Duodenal mucosa (tissue), 2 donors: ENCODE measurements around the gene CCDC73.
"Not testable (repeated sequence)": the region's sequence is repeated elsewhere in the genome, so short reads cannot be mapped to it uniquely, and the experiment has no call there.

ENCODE experiments used
- H3K27ac ChIP-seq: one replicate; pipeline ENCODE4 v1.7.0; 2013; ENCODE audit warnings: low read depth, low read length
- H3K27me3 ChIP-seq, 2 donors: one replicate each; pipeline ENCODE4 v1.7.0; 2013; ENCODE audit warnings: low read length in 2 of 2, control low read depth in 1 of 2; ENCODE audit not compliant: insufficient read depth in 2 of 2, control insufficient read depth in 1 of 2
- H3K36me3 ChIP-seq, 2 donors: one replicate each; pipeline ENCODE4 v1.7.0; 2013; ENCODE audit warnings: low read length in 2 of 2, control low read depth in 1 of 2; ENCODE audit not compliant: insufficient read depth in 2 of 2, control insufficient read depth in 1 of 2
- H3K4me1 ChIP-seq, 2 donors: one replicate each; pipeline ENCODE4 v1.7.0; 2013; ENCODE audit warnings: low read length in 2 of 2, control low read depth in 1 of 2; ENCODE audit not compliant: insufficient read depth in 2 of 2, control insufficient read depth in 1 of 2
- H3K4me3 ChIP-seq, 2 donors: one replicate each; pipeline ENCODE4 v1.7.0; 2013; ENCODE audit warnings: low read length in 2 of 2, low read depth in 1 of 2
- H3K9ac ChIP-seq, 2 donors: one replicate each; pipeline ENCODE4 v1.7.0; 2013; ENCODE audit warnings: low read length in 2 of 2, low read depth in 1 of 2
- H3K9me3 ChIP-seq, 2 donors: one replicate each; pipeline ENCODE4 v1.7.0; 2013; ENCODE audit warnings: low read length in 2 of 2, control low read depth in 1 of 2; ENCODE audit not compliant: control insufficient read depth in 1 of 2

Gene CCDC73

GRCh38 chr11:32722255-32722654, 72.2 kb downstream of the CCDC73 start:
- Histone ChIP-seq H3K36me3 (no peaks in the 10 kb centered on the region), H3K9me3 (no peaks in the 10 kb centered on the region)

GRCh38 chr11:32713496-32713895, 81.0 kb downstream of the CCDC73 start:
- Histone ChIP-seq H3K9ac (no peak overlapping the region), H3K4me3 (no peak overlapping the region), H3K27ac (no peak overlapping the region), H3K27me3 (no peaks in the 10 kb centered on the region), H3K36me3 (no peaks in the 10 kb centered on the region), H3K9me3 (no peaks in the 10 kb centered on the region), H3K4me1 (peaks cover 0 to 6% of the 10 kb centered on the region in 2 donors)

More at GRCh38 chr11:32722255-32722654, 72.2 kb downstream of the CCDC73 start:
- H3K4me3 ChIP-seq = no peak overlapping the region
- H3K4me1 ChIP-seq = no peaks in the 10 kb centered on the region
- H3K9ac ChIP-seq = no peak overlapping the region
- no peak overlapping the region for H3K27ac ChIP-seq
- H3K27me3 ChIP-seq = no peaks in the 10 kb centered on the region

- not testable (repeated sequence) for H3K27me3 ChIP-seq, H3K4me1 ChIP-seq, H3K27ac ChIP-seq, H3K36me3 ChIP-seq, H3K4me3 ChIP-seq, H3K9ac ChIP-seq, H3K9me3 ChIP-seq
Measured at GRCh38 chr11:32708978-32709377, 85.5 kb downstream of the CCDC73 start.

GRCh38 chr11:32706985-32707741, 87.3 kb downstream of the CCDC73 start:
- Histone ChIP-seq H3K4me3 (no peak overlapping the region), H3K9ac (no peak overlapping the region), H3K27ac (no peak overlapping the region), H3K36me3 (no peaks in the 10 kb centered on the region), H3K4me1 (peaks cover 0 to 3% of the 10 kb centered on the region in 2 donors), H3K27me3 (no peaks in the 10 kb centered on the region), H3K9me3 (peaks cover 0 to 7% of the 10 kb centered on the region in 2 donors)

GRCh38 chr11:32705309-32706033, 89.0 kb downstream of the CCDC73 start:
- Histone ChIP-seq H3K4me1 (peaks cover 0 to 3% of the 10 kb centered on the region in 2 donors), H3K36me3 (no peaks in the 10 kb centered on the region), H3K9me3 (peaks cover 0 to 7% of the 10 kb centered on the region in 2 donors), H3K4me3 (no peak overlapping the region), H3K27ac (no peak overlapping the region), H3K27me3 (no peaks in the 10 kb centered on the region), H3K9ac (no peak overlapping the region)

GRCh38 chr11:32704775-32705174, 89.7 kb downstream of the CCDC73 start:
- H3K27ac ChIP-seq = no peak overlapping the region
- H3K36me3 ChIP-seq = no peaks in the 10 kb centered on the region
- peaks cover 0 to 3% of the 10 kb centered on the region in 2 donors for H3K4me1 ChIP-seq
- H3K4me3 ChIP-seq = no peak overlapping the region
- H3K9me3 ChIP-seq = peaks cover 0 to 7% of the 10 kb centered on the region in 2 donors
- H3K9ac ChIP-seq = no peak overlapping the region
- no peaks in the 10 kb centered on the region for H3K27me3 ChIP-seq

- Histone ChIP-seq H3K4me3 (no peak overlapping the region), H3K9ac (no peak overlapping the region), H3K4me1 (peaks cover 0 to 3% of the 10 kb centered on the region in 2 donors), H3K27me3 (no peaks in the 10 kb centered on the region), H3K27ac (no peak overlapping the region), H3K9me3 (peaks cover 0 to 7% of the 10 kb centered on the region in 2 donors), H3K36me3 (no peaks in the 10 kb centered on the region)
Measured at GRCh38 chr11:32704261-32704660, 90.2 kb downstream of the CCDC73 start.

GRCh38 chr11:32701616-32702015, 92.8 kb downstream of the CCDC73 start:
- no peak overlapping the region for H3K9ac ChIP-seq
- H3K4me1 ChIP-seq = no peaks in the 10 kb centered on the region
- H3K27ac ChIP-seq = no peak overlapping the region
- no peaks in the 10 kb centered on the region for H3K36me3 ChIP-seq
- H3K4me3 ChIP-seq = no peak overlapping the region
- H3K9me3 ChIP-seq = peaks cover 0 to 7% of the 10 kb centered on the region in 2 donors
- no peaks in the 10 kb centered on the region for H3K27me3 ChIP-seq

- Histone ChIP-seq H3K9me3 (no peaks in the 10 kb centered on the region), H3K36me3 (no peaks in the 10 kb centered on the region)
Measured at GRCh38 chr11:32698579-32698978, 95.9 kb downstream of the CCDC73 start.

GRCh38 chr11:32671051-32671450, 123.4 kb downstream of the CCDC73 start:
- Histone ChIP-seq H3K27ac (no peak overlapping the region), H3K4me3 (no peak overlapping the region), H3K9me3 (no peaks in the 10 kb centered on the region), H3K9ac (no peak overlapping the region), H3K27me3 (no peaks in the 10 kb centered on the region), H3K4me1 (no peaks in the 10 kb centered on the region), H3K36me3 (no peaks in the 10 kb centered on the region)

More at GRCh38 chr11:32698579-32698978, 95.9 kb downstream of the CCDC73 start:
- Histone ChIP-seq H3K4me1 (no peaks in the 10 kb centered on the region), H3K9ac (no peak overlapping the region), H3K27ac (no peak overlapping the region), H3K4me3 (no peak overlapping the region), H3K27me3 (no peaks in the 10 kb centered on the region)
